Muscle of arm (tissue), 12 donors: ENCODE data around the gene GZMH. TPM values are rescaled to one million over a fixed set of nuclear protein-coding genes. Genes with fewer than 3 reads are reported as not detected.
"Not testable (repeated sequence)": the region's sequence is repeated elsewhere in the genome, so short reads cannot be mapped to it uniquely, and the experiment has no call there.

Experiments used
- DNase-seq: peaks from one replicate; pipeline ENCODE4 v3.0.0-alpha.2; 2013
- polyA plus RNA-seq, 12 donors: library from polyadenylated mRNA; unstranded; fragments of 120-200 nt; gene quantifications; one replicate each; pipeline ENCODE4 v1.2.1, GENCODE V29; 2013; ENCODE audit not compliant: insufficient read length in 12 of 12

The GZMH gene
- polyA plus RNA-seq, 12 donors = 0.27 to 0.38 (median 0.33) TPM; not detected in 7

- no peak for DNase-seq
Observed at GRCh38 chr14:24595073-24595808, 14.2 kb downstream of the GZMH start.

- DNase-seq = not testable (repeated sequence)
Observed at GRCh38 chr14:24591004-24591403, 18.5 kb downstream of the GZMH start.

- not testable (repeated sequence) for DNase-seq
Observed at GRCh38 chr14:24584402-24584801, 25.1 kb downstream of the GZMH start.

GRCh38 chr14:24578558-24578957 is 30.9 kb downstream of the GZMH start:
- DNase-seq = no peak

GRCh38 chr14:24576771-24577170 is 32.7 kb downstream of the GZMH start:
- no peak for DNase-seq

- no peak for DNase-seq
Observed at GRCh38 chr14:24576182-24576581, 33.3 kb downstream of the GZMH start, which contains the start of gene CTSG. Gene CTSG, minus strand, starts transcription at chr14:24576250. Its CDS starts 27 bp downstream, at chr14:24576223.

- no peak for DNase-seq
Observed at GRCh38 chr14:24574206-24574774, 35.2 kb downstream of the GZMH start.

GRCh38 chr14:24566318-24566717 is 43.2 kb downstream of the GZMH start:
- no peak for DNase-seq

- DNase-seq = no peak
Observed at GRCh38 chr14:24565766-24566165, 43.7 kb downstream of the GZMH start.

GRCh38 chr14:24563505-24563904 is 46.0 kb downstream of the GZMH start:
- no peak for DNase-seq

GRCh38 chr14:24556756-24557155 is 52.7 kb downstream of the GZMH start:
- DNase-seq = no peak

Other genes with a start within 250 kb of the GZMH start
- gene NFATC4, start 241.5 kb downstream of the GZMH start, polyA plus RNA-seq = 100 to 1,000 TPM in 1 of 12 donors, 10 to 100 TPM in 10, not detected in 1; 20.7 to 152 (median 40.4) TPM
- gene NYNRIN, start 210.7 kb downstream of the GZMH start, polyA plus RNA-seq = 10 to 100 TPM; 19.2 to 60.0 (median 30.0) TPM
- gene CBLN3, start 180.0 kb downstream of the GZMH start, polyA plus RNA-seq = 1 to 10 TPM in 11 of 12 donors, not detected in 1; 1.6 to 7.4 (median 2.2) TPM
- 10 to 100 TPM in 11 of 12 donors, not detected in 1; 31.7 to 65.4 (median 36.7) TPM for gene KHNYN, start 179.7 kb downstream of the GZMH start, polyA plus RNA-seq
- 10 to 100 TPM in 11 of 12 donors, not detected in 1; 34.9 to 53.3 (median 44.8) TPM for gene SDR39U1, start 166.9 kb downstream of the GZMH start, polyA plus RNA-seq
- under 1 TPM in 4 of 12 donors, not detected in 8; 0.26 to 0.53 (median 0.42) TPM for gene CMA1, start 101.4 kb downstream of the GZMH start, polyA plus RNA-seq
- gene CTSG, start 33.4 kb downstream of the GZMH start, polyA plus RNA-seq = 1 to 10 TPM in 5 of 12 donors, under 1 TPM in 5, not detected in 2; 0.45 to 5.4 (median 0.91) TPM
- 1 to 10 TPM in 1 of 12 donors, under 1 TPM in 8, not detected in 3; 0.26 to 3.4 (median 0.49) TPM for gene GZMB, start 24.5 kb upstream of the GZMH start, polyA plus RNA-seq